ENCODE data around the gene AMMECR1L.
"Not testable (repeated sequence)": the region's sequence is repeated elsewhere in the genome, so short reads cannot be mapped to it uniquely, and the experiment has no call there.

The AMMECR1L gene

DNA sequence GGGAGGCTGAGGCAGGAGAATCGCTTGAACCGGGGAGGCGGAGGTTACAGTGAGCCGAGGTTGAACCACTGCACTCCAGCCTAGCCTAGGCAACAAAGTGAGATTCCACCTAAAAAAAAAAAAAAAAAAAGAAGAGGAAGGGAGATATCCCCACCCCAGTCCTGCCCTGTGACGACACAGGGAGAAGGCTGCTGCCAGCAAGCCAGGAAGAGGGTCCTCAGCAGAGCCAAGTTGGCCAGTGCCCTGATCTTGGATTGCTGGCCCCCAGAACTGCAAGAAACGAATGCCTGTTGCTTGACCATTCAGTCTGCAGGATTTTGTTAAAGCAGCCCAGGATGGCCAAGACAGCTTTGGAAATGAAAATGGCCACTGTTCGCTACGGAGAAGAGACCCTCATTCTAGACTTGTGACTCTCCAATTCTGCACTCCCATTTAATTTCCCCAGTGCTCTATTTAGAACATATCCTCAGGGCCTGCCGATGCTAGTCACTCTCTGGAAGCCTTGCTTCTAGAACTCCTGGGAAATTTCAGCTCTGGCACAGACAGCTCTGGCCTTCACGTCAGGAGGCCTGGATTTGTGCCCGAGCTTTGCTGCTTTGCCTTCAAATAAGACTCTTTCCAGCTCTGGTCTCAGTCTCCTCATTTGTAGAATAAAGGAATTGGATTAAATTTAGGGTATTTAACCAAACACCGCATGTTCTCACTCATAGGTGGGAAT lies 15.7 kb upstream of the AMMECR1L start:
- in situ Hi-C loops (cut with MboI; ENCODE audit: low sequenced_read_pairs, unreplicated experiment) = no loop called here
- DNase-seq (ENCODE audit: low spot score) = no peak
- TF ChIP-seq, protein P1, sequence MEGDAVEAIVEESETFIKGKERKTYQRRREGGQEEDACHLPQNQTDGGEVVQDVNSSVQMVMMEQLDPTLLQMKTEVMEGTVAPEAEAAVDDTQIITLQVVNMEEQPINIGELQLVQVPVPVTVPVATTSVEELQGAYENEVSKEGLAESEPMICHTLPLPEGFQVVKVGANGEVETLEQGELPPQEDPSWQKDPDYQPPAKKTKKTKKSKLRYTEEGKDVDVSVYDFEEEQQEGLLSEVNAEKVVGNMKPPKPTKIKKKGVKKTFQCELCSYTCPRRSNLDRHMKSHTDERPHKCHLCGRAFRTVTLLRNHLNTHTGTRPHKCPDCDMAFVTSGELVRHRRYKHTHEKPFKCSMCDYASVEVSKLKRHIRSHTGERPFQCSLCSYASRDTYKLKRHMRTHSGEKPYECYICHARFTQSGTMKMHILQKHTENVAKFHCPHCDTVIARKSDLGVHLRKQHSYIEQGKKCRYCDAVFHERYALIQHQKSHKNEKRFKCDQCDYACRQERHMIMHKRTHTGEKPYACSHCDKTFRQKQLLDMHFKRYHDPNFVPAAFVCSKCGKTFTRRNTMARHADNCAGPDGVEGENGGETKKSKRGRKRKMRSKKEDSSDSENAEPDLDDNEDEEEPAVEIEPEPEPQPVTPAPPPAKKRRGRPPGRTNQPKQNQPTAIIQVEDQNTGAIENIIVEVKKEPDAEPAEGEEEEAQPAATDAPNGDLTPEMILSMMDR (IDR thresholded peaks at IDR 0.05; ENCODE audit: borderline replicate concordance, control extremely low read depth, extremely low read depth, insufficient read depth, missing control alignments) = no peak

DNA sequence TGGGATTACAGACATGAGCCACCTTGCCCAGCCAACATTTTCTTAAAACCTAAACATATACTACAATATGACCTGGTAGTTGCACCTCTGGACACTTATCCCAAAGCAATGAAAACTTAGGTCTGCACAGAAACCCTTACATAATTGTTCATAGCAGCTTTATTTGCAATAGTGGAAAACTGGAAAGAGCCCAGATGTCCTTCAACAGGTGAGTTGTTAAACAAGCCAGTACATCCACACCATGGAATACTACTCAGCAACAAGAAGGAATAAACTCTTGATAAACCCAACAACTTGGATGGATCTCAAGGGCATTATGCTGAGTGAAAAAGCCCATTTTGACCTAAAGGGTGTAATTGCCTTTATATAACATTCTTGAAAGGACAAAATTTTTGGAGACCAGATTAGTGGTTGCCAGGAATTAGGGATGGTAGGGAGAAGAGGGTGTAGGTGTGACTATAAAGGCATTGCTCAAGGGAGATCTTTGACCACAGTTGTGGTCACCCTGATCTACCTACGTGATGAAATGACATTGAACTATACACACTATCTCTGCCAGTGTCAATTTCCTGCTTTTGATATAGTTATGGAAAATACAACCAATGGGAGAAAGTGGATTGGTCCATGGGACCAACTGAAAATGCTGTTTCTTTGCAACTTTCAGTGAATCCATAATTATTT lies 11.9 kb upstream of the AMMECR1L start:
- no peak for DNase-seq (ENCODE audit: low spot score)
- TF ChIP-seq, protein P1 (IDR thresholded peaks at IDR 0.05; ENCODE audit: borderline replicate concordance, control extremely low read depth, extremely low read depth, insufficient read depth, missing control alignments) = no peak
- in situ Hi-C loops (cut with MboI; ENCODE audit: low sequenced_read_pairs, unreplicated experiment) = no loop called here

DNA sequence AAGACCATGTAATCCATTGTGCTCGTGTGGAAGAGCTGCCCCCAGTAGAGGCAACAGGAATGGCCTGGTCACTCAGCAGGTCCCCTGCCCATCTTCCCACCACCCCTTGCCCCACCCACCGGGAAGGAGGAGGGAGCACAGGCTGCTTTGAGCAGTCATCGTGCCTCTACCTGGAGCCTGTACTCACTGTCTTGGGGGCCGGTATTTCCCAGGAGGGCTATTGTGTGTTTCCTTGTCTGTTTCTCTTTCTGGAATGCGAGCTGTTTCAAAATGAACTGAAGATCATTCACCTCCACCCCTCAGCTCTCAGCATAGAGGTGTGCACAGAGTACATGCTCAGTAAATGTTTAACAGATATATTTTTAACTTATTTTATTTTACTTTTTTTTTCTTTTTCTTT lies 7.7 kb upstream of the AMMECR1L start:
- TF ChIP-seq, protein P1 (IDR thresholded peaks at IDR 0.05; ENCODE audit: borderline replicate concordance, control extremely low read depth, extremely low read depth, insufficient read depth, missing control alignments) = no peak
- no peak for DNase-seq (ENCODE audit: low spot score)
- in situ Hi-C loops (cut with MboI; ENCODE audit: low sequenced_read_pairs, unreplicated experiment) = no loop called here

DNA sequence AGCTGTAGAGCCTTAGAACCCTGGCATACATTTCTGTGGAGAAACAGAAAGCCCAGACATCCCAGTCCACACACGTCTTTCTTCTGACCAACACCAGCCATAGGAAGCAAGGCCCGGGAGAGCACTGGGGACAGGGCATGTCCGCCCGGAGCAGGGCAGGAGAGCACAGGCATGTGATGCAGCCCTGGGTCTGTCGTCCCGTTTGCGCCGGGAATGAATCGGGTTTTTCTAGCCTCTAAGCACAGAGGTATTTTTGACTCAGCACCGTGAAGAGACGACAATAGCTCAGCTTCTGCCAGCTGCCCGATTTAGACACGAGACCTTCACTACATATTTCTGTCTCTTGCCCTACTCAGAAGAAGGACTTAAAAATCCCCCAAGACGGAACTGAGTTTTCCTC lies 7.3 kb upstream of the AMMECR1L start:
- in situ Hi-C loops (cut with MboI; ENCODE audit: low sequenced_read_pairs, unreplicated experiment) = no loop called here
- no peak for DNase-seq (ENCODE audit: low spot score)
- TF ChIP-seq, protein P1 (IDR thresholded peaks at IDR 0.05; ENCODE audit: borderline replicate concordance, control extremely low read depth, extremely low read depth, insufficient read depth, missing control alignments) = no peak

DNA sequence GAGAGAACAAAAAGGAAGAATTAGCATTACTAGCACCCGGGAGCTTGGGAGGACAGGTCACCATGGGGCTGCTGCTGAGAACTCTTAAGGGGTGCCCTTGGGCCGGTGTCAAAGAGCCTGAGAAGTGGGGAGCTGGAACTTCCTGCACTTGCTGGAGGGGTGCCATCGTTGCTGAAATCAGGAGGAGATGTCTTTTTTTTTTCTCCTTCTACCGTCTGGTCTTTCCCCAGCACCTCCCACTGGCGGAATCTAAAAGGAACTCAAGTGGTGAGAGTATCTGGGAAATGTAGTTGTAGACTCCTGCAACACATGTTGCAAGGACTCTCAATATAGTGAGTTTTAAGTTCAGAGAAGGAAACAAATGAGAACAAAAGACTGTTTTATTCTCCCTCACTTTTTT lies 6.1 kb upstream of the AMMECR1L start:
- in situ Hi-C loops (cut with MboI; ENCODE audit: low sequenced_read_pairs, unreplicated experiment) = no loop called here
- TF ChIP-seq, protein P1 (IDR thresholded peaks at IDR 0.05; ENCODE audit: borderline replicate concordance, control extremely low read depth, extremely low read depth, insufficient read depth, missing control alignments) = no peak
- DNase-seq (ENCODE audit: low spot score) = no peak

DNA sequence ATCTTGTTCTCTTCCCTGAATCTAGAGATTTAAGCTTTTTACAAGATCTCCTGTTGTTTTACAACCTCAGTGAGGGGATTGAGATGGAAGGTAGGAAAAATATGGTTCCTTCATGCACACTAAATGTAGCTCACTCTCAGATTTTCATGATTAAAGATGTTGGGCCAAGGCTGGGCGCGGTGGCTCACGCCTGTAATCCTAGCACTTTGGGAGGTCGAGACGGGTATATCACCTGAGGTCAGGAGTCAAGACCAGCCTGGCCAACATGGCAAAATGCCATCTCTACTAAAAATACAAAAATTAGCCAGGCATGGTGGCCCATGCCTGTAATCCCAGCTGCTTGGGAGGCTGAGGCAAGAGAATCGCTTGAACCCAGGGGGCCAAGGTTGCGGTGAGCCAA lies 5.0 kb upstream of the AMMECR1L start:
- in situ Hi-C loops (cut with MboI; ENCODE audit: low sequenced_read_pairs, unreplicated experiment); DNase-seq (ENCODE audit: low spot score): not testable (repeated sequence)

DNA sequence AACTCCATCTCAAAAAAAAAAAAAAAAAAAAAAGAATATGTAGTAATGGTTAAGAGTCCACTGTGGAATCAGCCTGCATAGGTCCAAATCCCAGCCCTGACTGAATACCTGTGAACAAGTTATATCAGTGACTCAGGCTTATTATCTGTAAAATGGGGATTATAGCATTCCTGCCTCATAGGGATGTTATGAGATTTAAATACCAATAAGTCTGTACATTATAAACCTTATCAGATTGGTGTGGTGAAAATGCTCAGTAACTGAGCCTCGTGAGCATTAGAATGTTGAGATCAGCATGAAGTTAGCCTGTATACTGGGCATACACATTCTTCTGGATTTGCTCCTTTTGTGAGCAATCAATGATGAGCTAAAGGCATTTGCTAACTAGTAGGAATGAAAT lies 3.0 kb upstream of the AMMECR1L start:
- in situ Hi-C loops (cut with MboI; ENCODE audit: low sequenced_read_pairs, unreplicated experiment) = no loop called here
- TF ChIP-seq, protein P1 (IDR thresholded peaks at IDR 0.05; ENCODE audit: borderline replicate concordance, control extremely low read depth, extremely low read depth, insufficient read depth, missing control alignments) = no peak
- DNase-seq (ENCODE audit: low spot score) = no peak

Measured in GM13976 (cell line).